H1 (cell line): ENCODE data around the gene RHCG. TPM values are rescaled to one million over a fixed set of nuclear protein-coding genes. Genes with fewer than 3 reads are reported as not detected.

ENCODE experiments used
- CTCF ChIA-PET: fragments of 300-600 bp; sonication (Branson Sonifier 250); formaldehyde crosslinking; loops from one replicate; lab custom pipeline; 2021; ENCODE audit not compliant: partially characterized antibody; lab: Charles Lee
- POLR2A ChIA-PET: fragments of 300-600 bp; sonication (Branson Sonifier 250); formaldehyde crosslinking; loops from one replicate; lab custom pipeline; 2021; ENCODE audit warnings: inconsistent platforms; ENCODE audit not compliant: partially characterized antibody; lab: Charles Lee
- DNase-seq, 2 experiments: peaks; one replicate each; pipeline versions ENCODE4 v3.0.0 to v3.0.0-alpha.2; 2010 to 2022; ENCODE audit warnings: low spot score in 2 of 2, low read depth in 1 of 2, mixed read lengths in 1 of 2
- FAIRE-seq: peaks from 2 replicates; lab custom pipeline; 2011; peaks lifted over from hg19 to GRCh38; lab: Jason Lieb, UNC
- H2AFZ ChIP-seq: 2 replicates; pipeline ENCODE4 v1.8.1; 2012; ENCODE audit warnings: low read length, inconsistent platforms
- H2AK5ac ChIP-seq: 2 replicates; pipeline ENCODE4 v1.6.1; 2013; ENCODE audit warnings: low read depth, low read length
- H2BK120ac ChIP-seq: replicated peaks from 2 replicates; pipeline ENCODE3; 2013; ENCODE audit warnings: low read depth, low read length, inconsistent platforms
- H2BK12ac ChIP-seq: 2 replicates; pipeline ENCODE4 v1.6.1; 2013; ENCODE audit warnings: low read depth, low read length
- H2BK15ac ChIP-seq: 2 replicates; pipeline ENCODE4 v1.6.1; 2013; ENCODE audit warnings: low read length
- H2BK20ac ChIP-seq: 2 replicates; pipeline ENCODE4 v1.6.1; 2013; ENCODE audit warnings: low read length
- H2BK5ac ChIP-seq: 2 replicates; pipeline ENCODE4 v1.6.1; 2013; ENCODE audit warnings: low read depth, low read length
- H3K14ac ChIP-seq: 2 replicates; pipeline ENCODE4 v1.6.1; 2013; ENCODE audit warnings: inconsistent platforms; ENCODE audit not compliant: insufficient read length
- H3K18ac ChIP-seq: 2 replicates; pipeline ENCODE4 v1.6.1; 2013; ENCODE audit warnings: low read length; ENCODE audit errors: extremely low read depth
- H3K23ac ChIP-seq: 2 replicates; pipeline ENCODE4 v1.6.1; 2013; ENCODE audit warnings: inconsistent platforms; ENCODE audit not compliant: insufficient read length
- H3K23me2 ChIP-seq: 2 replicates; pipeline ENCODE4 v1.6.1; 2013; ENCODE audit warnings: low read depth, low read length
- H3K27ac ChIP-seq: 2 replicates; pipeline ENCODE4 v1.6.1; 2011; ENCODE audit warnings: low read depth, low read length, inconsistent platforms
- H3K27me3 ChIP-seq, 4 experiments: replicated peaks in 1 of 4; 1 replicate in 1 of 4; 2 replicates in 3 of 4; pipeline versions ENCODE4 v1.6.1 to v1.8.1; 2011 to 2013; ENCODE audit warnings: low read length in 3 of 4, mild to moderate bottlenecking in 3 of 4, inconsistent platforms in 2 of 4, mixed read lengths in 2 of 4, moderate library complexity in 1 of 4; ENCODE audit not compliant: control insufficient read depth in 3 of 4, insufficient read depth in 3 of 4; ENCODE audit errors: extremely low read depth in 1 of 4
- H3K36me3 ChIP-seq, 4 experiments: 2 replicates each; pipeline versions ENCODE4 v1.6.1 to v1.8.1; 2011 to 2013; ENCODE audit warnings: mild to moderate bottlenecking in 4 of 4, low read length in 3 of 4, moderate library complexity in 2 of 4, control low read depth in 1 of 4, inconsistent platforms in 1 of 4; ENCODE audit not compliant: insufficient read depth in 4 of 4, control insufficient read depth in 2 of 4
- H3K4ac ChIP-seq: replicated peaks from 2 replicates; pipeline ENCODE3; 2013; ENCODE audit warnings: low read length, low read depth, mixed read lengths, inconsistent platforms; ENCODE audit not compliant: insufficient read length
- H3K4me1 ChIP-seq, 4 experiments: replicated peaks in 1 of 4; 1 replicate in 1 of 4; 2 replicates in 3 of 4; pipeline versions ENCODE4 v1.6.1 to v1.8.1; 2011 to 2013; ENCODE audit warnings: low read length in 3 of 4, inconsistent platforms in 2 of 4, mixed read lengths in 1 of 4; ENCODE audit not compliant: insufficient read depth in 4 of 4, control insufficient read depth in 3 of 4
- H3K4me2 ChIP-seq, 2 experiments: 2 replicates each; pipeline versions ENCODE4 v1.6.1 to v1.8.1; 2011 to 2013; ENCODE audit warnings: low read depth in 2 of 2, low read length in 2 of 2, control low read depth in 1 of 2, inconsistent platforms in 1 of 2, mild to moderate bottlenecking in 1 of 2; ENCODE audit not compliant: insufficient read depth in 1 of 2
- H3K4me3 ChIP-seq, 4 experiments: fragments of 200-600, 300-600 bp in 1 of 4; sonication (generic), shearing (Covaris generic), sonication (Bioruptor Twin) in 1 of 4; 2 replicates each; pipeline versions ENCODE4 v1.5.1 to v1.8.1; 2011 to 2016; ENCODE audit warnings: low read length in 4 of 4, low read depth in 3 of 4, control low read depth in 2 of 4, inconsistent platforms in 2 of 4, mild to moderate bottlenecking in 2 of 4, mixed read lengths in 1 of 4, moderate library complexity in 1 of 4; ENCODE audit not compliant: insufficient read depth in 2 of 4; ENCODE audit errors: extremely low read depth in 1 of 4
- H3K56ac ChIP-seq: replicated peaks from 2 replicates; pipeline ENCODE3; 2013; ENCODE audit warnings: low read depth, mild to moderate bottlenecking, mixed read lengths, low read length, inconsistent platforms; ENCODE audit not compliant: insufficient read length
- H3K79me1 ChIP-seq: 2 replicates; pipeline ENCODE4 v1.6.1; 2013; ENCODE audit warnings: low read depth, low read length, control low read depth
- H3K79me2 ChIP-seq, 2 experiments: 2 replicates each; pipeline versions ENCODE4 v1.6.1 to v1.8.1; 2012 to 2013; ENCODE audit warnings: low read length in 2 of 2, mild to moderate bottlenecking in 2 of 2, inconsistent platforms in 1 of 2; ENCODE audit not compliant: insufficient read depth in 2 of 2, control insufficient read depth in 1 of 2
- H3K9ac ChIP-seq, 4 experiments: replicated peaks in 1 of 4; 1 replicate in 1 of 4; 2 replicates in 3 of 4; pipeline versions ENCODE4 v1.6.1 to v1.8.1; 2011 to 2013; ENCODE audit warnings: low read depth in 3 of 4, low read length in 3 of 4, control low read depth in 2 of 4, mild to moderate bottlenecking in 2 of 4, moderate library complexity in 2 of 4, inconsistent platforms in 1 of 4; ENCODE audit errors: extremely low read depth in 1 of 4
- H3K9me3 ChIP-seq, 2 experiments: 2 replicates each; pipeline versions ENCODE4 v1.6.1 to v1.8.1; 2012 to 2013; ENCODE audit warnings: mild to moderate bottlenecking in 2 of 2, moderate library complexity in 2 of 2, control low read depth in 1 of 2, inconsistent platforms in 1 of 2, low read depth in 1 of 2, low read length in 1 of 2, mixed read lengths in 1 of 2; ENCODE audit not compliant: insufficient read depth in 2 of 2
- H4K20me1 ChIP-seq, 2 experiments: replicated peaks in 1 of 2; 2 replicates each; pipeline versions ENCODE3 to v1.8.1; 2011 to 2013; ENCODE audit warnings: inconsistent platforms in 2 of 2, low read length in 2 of 2, mild to moderate bottlenecking in 1 of 2; ENCODE audit not compliant: insufficient read depth in 2 of 2, control insufficient read depth in 1 of 2
- H4K5ac ChIP-seq: 2 replicates; pipeline ENCODE4 v1.6.1; 2013; ENCODE audit warnings: low read length, low read depth, mixed read lengths, inconsistent platforms; ENCODE audit not compliant: insufficient read length
- H4K8ac ChIP-seq: 2 replicates; pipeline ENCODE4 v1.8.0; 2013; ENCODE audit warnings: mild to moderate bottlenecking, moderate library complexity, low read length, inconsistent platforms; ENCODE audit not compliant: insufficient read depth; ENCODE audit errors: extremely low read depth
- H4K91ac ChIP-seq: replicated peaks from 2 replicates; pipeline ENCODE3; 2013; ENCODE audit warnings: low read length, mixed read lengths, inconsistent platforms; ENCODE audit not compliant: insufficient read length
- ASH2L ChIP-seq: fragments of 200-600, 300-600 bp; sonication (generic); IDR thresholded peaks from one replicate; pipeline ENCODE4 v1.7.1; 2017; ENCODE audit warnings: low read length
- CEBPB ChIP-seq: IDR thresholded peaks from 2 replicates; pipeline ENCODE4 v1.6.1; 2012; ENCODE audit warnings: low read depth, low read length
- CREB1 ChIP-seq: IDR thresholded peaks from 2 replicates; pipeline ENCODE4 v1.6.1; 2012; ENCODE audit warnings: inconsistent platforms
- EZH2 ChIP-seq: fragments of 200-600 bp; sonication (generic); IDR thresholded peaks from 2 replicates; pipeline ENCODE4 v1.7.1; 2012; ENCODE audit warnings: low read depth, mild to moderate bottlenecking, moderate library complexity, low read length, inconsistent platforms; ENCODE audit not compliant: severe bottlenecking
- FOSL1 ChIP-seq: IDR thresholded peaks from 2 replicates; pipeline ENCODE4 v1.6.1; 2011; ENCODE audit warnings: mild to moderate bottlenecking, low read depth, low read length, moderate library complexity; ENCODE audit not compliant: insufficient read depth
- POLR2AphosphoS5 ChIP-seq: IDR thresholded peaks from 2 replicates; pipeline ENCODE4 v1.6.1; 2011; ENCODE audit warnings: low read depth, low read length
- RAD21 ChIP-seq, 2 experiments: IDR thresholded peaks in 1 of 2; conservative IDR thresholded peaks in 1 of 2; 2 replicates each; pipeline ENCODE4 v1.6.1; 2011; ENCODE audit warnings: low read depth in 2 of 2, low read length in 2 of 2, improper control_type of control experiment in 1 of 2, inconsistent platforms in 1 of 2, mild to moderate bottlenecking in 1 of 2, moderate library complexity in 1 of 2
- RFX5 ChIP-seq: IDR thresholded peaks from 2 replicates; pipeline ENCODE4 v1.6.1; 2011; ENCODE audit warnings: low read depth, low read length, improper control_type of control experiment, borderline replicate concordance
- SIN3A ChIP-seq, 2 experiments: IDR thresholded peaks in 1 of 2; conservative IDR thresholded peaks in 1 of 2; 2 replicates each; pipeline ENCODE4 v1.6.1; 2011 to 2012; ENCODE audit warnings: low read length in 2 of 2, improper control_type of control experiment in 1 of 2, low read depth in 1 of 2, mild to moderate bottlenecking in 1 of 2
- SRF ChIP-seq: IDR thresholded peaks from 2 replicates; pipeline ENCODE4 v1.6.1; 2011; ENCODE audit warnings: mild to moderate bottlenecking, low read depth, low read length, moderate library complexity
- TAF1 ChIP-seq: IDR thresholded peaks from 2 replicates; pipeline ENCODE4 v1.6.1; 2011; ENCODE audit warnings: mild to moderate bottlenecking, low read depth, low read length
- WGBS, 2 experiments: shearing (Covaris generic) in 1 of 2; methylation state at CpG; one replicate each; pipeline versions ENCODE4 v1.1.6 to v1.1.7; 2013 to 2015; ENCODE audit warnings: low lambda C conversion rate in 2 of 2, mixed read lengths in 2 of 2, inconsistent platforms in 1 of 2, low coverage in 1 of 2, missing lambda C conversion rate in 1 of 2; ENCODE audit not compliant: insufficient replicate concordance in 2 of 2, insufficient coverage in 1 of 2, insufficient read length in 1 of 2; ENCODE audit errors: extremely low coverage in 1 of 2, missing lambda C conversion rate in 1 of 2; 5-methylcytosine and 5-hydroxymethylcytosine counted together
- polyA plus RNA-seq, 7 experiments: library from polyadenylated mRNA; depleted of rRNA in 3 of 7; stranded (reverse) in 5 of 7; unstranded in 2 of 7; fragments of >200 nt in 5 of 7; fragments of 200-250 nt in 2 of 7; gene quantifications; 1 replicate in 5 of 7; 2 replicates in 1 of 7; 4 replicates in 1 of 7; pipeline versions ENCODE4 v1.2.1 to v1.2.3, GENCODE V29; 2011 to 2013; ENCODE audit warnings: missing spikeins in 2 of 7, mixed read lengths in 2 of 7
- total RNA-seq: library from RNA; stranded (reverse); fragmentation: NEBNext Ultra II Directional; extraction: Animal tissue kit (Norgen Biotek cat#: 25700); gene quantifications from 2 replicates; pipeline ENCODE4 v1.2.1, GENCODE V29; 2021

The RHCG gene
- total and polyA plus RNA-seq, 2 of the 8 experiments (the other 6 are each of a cell fraction or from before 2014, with no cell fraction given) = 0.68 TPM; not detected in 1

GRCh38 chr15:89430530-89431341 lies 65.6 kb downstream of the RHCG start:
- H3K4me2 ChIP-seq = peak overlapping the region; percentile 4 to 93
- no peaks in the 10 kb centered on the region for H3K79me1 ChIP-seq
- H3K9me3 ChIP-seq = no peaks in the 10 kb centered on the region
- no peak overlapping the region for H3K56ac ChIP-seq
- peak overlapping the region in 3 of 4 experiments; percentile 29 to 54 (median 41); a peak in 7 of 8 replicates for H3K4me3 ChIP-seq
- H3K4me1 ChIP-seq = peaks cover 0 to 9% (median 2%) of the 10 kb centered on the region in 4 experiments; a peak in 3 of 7 replicates
- POLR2A ChIA-PET = interaction anchor here (2.0 kb wide), 1 partner anchor 14 kb away, joined by 5 read pairs; no protein-coding TSS in a partner anchor
- no peak overlapping the region for H3K14ac ChIP-seq
- no peak for FAIRE-seq
- H2AFZ ChIP-seq = 0 out of 2 replicates have a peak overlapping the region, but pooled peaks have one; percentile 47
- peaks cover 2% of the 10 kb centered on the region; the same call in 1 of the 2 replicates for H3K23me2 ChIP-seq
- no peak overlapping the region for H2BK120ac ChIP-seq
- peak overlapping the region; percentile 65; the same call in 1 of the 2 replicates for H3K18ac ChIP-seq
- H3K36me3 ChIP-seq = no peaks in the 10 kb centered on the region
- 12% methylated on average over 44 of the region's 44 CpGs; no CpG with 5 or more reads in 1 of the 2 experiments for WGBS, 2 experiments
- H2BK20ac ChIP-seq = no peak overlapping the region
- H2AK5ac ChIP-seq = no peak overlapping the region
- H2BK15ac ChIP-seq = 0 out of 2 replicates have a peak overlapping the region, but pooled peaks have one; percentile 81
- H3K9ac ChIP-seq = no peak overlapping the region
- H4K20me1 ChIP-seq = no peaks in the 10 kb centered on the region
- H4K5ac ChIP-seq = no peak overlapping the region
- CTCF ChIA-PET = interaction anchor here (0.6 to 17.4 kb wide), 37 partner anchors 9 to 257 kb away, joined by 3 to 385 read pairs (median 4); no protein-coding TSS in a partner anchor
- peaks cover 0 to 22% (median 13%) of the 10 kb centered on the region in 4 experiments; a peak in 6 of 7 replicates for H3K27me3 ChIP-seq
- peak in 1 of 2 experiments; percentile 100 for DNase-seq
- H3K23ac ChIP-seq = no peak overlapping the region
- H2BK5ac ChIP-seq = no peak overlapping the region
- no peak overlapping the region for H4K91ac ChIP-seq
- H4K8ac ChIP-seq = no peak overlapping the region
- H3K4ac ChIP-seq = no peak overlapping the region
- no peaks in the 10 kb centered on the region for H3K79me2 ChIP-seq
- peak overlapping the region; percentile 51; the same call in 1 of the 2 replicates for H2BK12ac ChIP-seq
- no peak overlapping the region for H3K27ac ChIP-seq
- no peak for TF ChIP-seq FOSL1
- no peak for TF ChIP-seq SIN3A (conservative IDR thresholded peaks at IDR 0.05 in 1 of 2, IDR thresholded peaks at IDR 0.05 in 1 of 2; ENCODE audit: low read depth in 1 of 2, low read length in 2 of 2)
- no peak for TF ChIP-seq POLR2AphosphoS5
- no peak for TF ChIP-seq SRF
- no peak for TF ChIP-seq RFX5
- no peak for TF ChIP-seq CEBPB
- TF ChIP-seq RAD21 (IDR thresholded peaks at IDR 0.05 in 1 of 2, conservative IDR thresholded peaks at IDR 0.05 in 1 of 2; ENCODE audit: low read depth in 2 of 2, low read length in 2 of 2) = peak; percentile 84 to 90
- TF ChIP-seq EZH2 = peak; percentile 45
- no peak for TF ChIP-seq TAF1
- TF ChIP-seq ASH2L = peak; percentile 16
- peak; percentile 57 for TF ChIP-seq CREB1
